Neural progenitor cell (in vitro differentiated cells): Measurements from ENCODE around the gene SEC14L1. TPM values are rescaled to one million over a fixed set of nuclear protein-coding genes. Genes with fewer than 3 reads are reported as not detected.

Experiments used
- DNase-seq: peaks from one replicate; pipeline ENCODE4 v3.0.0-alpha.2; 2016; ENCODE audit warnings: low spot score
- H2AFZ ChIP-seq: fragments of 200-600 bp; sonication (generic); replicated peaks from 2 replicates; pipeline ENCODE4 v1.6.1; 2016; ENCODE audit warnings: antibody characterized with exemption
- H3F3A ChIP-seq: fragments of 200-600 bp; sonication (generic); 2 replicates; pipeline ENCODE4 v1.6.1; 2016; ENCODE audit warnings: antibody characterized with exemption, low read depth
- H3K27ac ChIP-seq: fragments of 200-600 bp; sonication (generic); 2 replicates; pipeline ENCODE4 v1.5.1; 2016; ENCODE audit warnings: mild to moderate bottlenecking
- H3K27me3 ChIP-seq: fragments of 200-600 bp; sonication (generic); 2 replicates; pipeline ENCODE4 v1.6.1; 2016; ENCODE audit warnings: mild to moderate bottlenecking, moderate library complexity
- H3K36me3 ChIP-seq: fragments of 200-600 bp; sonication (generic); 2 replicates; pipeline ENCODE4 v1.5.1; 2016
- H3K4me1 ChIP-seq: fragments of 200-600 bp; sonication (generic); 2 replicates; pipeline ENCODE4 v1.6.1; 2016; ENCODE audit warnings: mixed run types
- H3K4me2 ChIP-seq: fragments of 200-600 bp; sonication (generic); 2 replicates; pipeline ENCODE4 v1.6.1; 2016
- H3K4me3 ChIP-seq: fragments of 200-600 bp; sonication (generic); 2 replicates; pipeline ENCODE4 v1.5.1; 2016
- H3K79me2 ChIP-seq: fragments of 200-600 bp; sonication (generic); 2 replicates; pipeline ENCODE4 v1.6.1; 2016; ENCODE audit warnings: low read depth
- H3K9ac ChIP-seq: fragments of 200-600 bp; sonication (generic); 2 replicates; pipeline ENCODE4 v1.6.1; 2016
- H3K9me3 ChIP-seq: fragments of 200-600 bp; sonication (generic); 2 replicates; pipeline ENCODE4 v1.5.1; 2016; ENCODE audit warnings: low read depth
- H4K20me1 ChIP-seq: fragments of 200-600 bp; sonication (generic); 2 replicates; pipeline ENCODE4 v1.6.1; 2016; ENCODE audit warnings: low read depth
- H3K27ac Mint-ChIP-seq: 3 replicates; pipeline ENCODE4 v1.8.0; 2021; ENCODE audit warnings: mixed read lengths
- H3K27me3 Mint-ChIP-seq: 2 replicates; pipeline ENCODE4 v1.8.0; 2022; ENCODE audit warnings: low read depth, mild to moderate bottlenecking, inconsistent platforms, moderate library complexity, mixed read lengths; ENCODE audit not compliant: insufficient read depth
- H3K36me3 Mint-ChIP-seq: 3 replicates; pipeline ENCODE4 v1.8.0; 2021; ENCODE audit warnings: mixed read lengths
- H3K4me1 Mint-ChIP-seq: 3 replicates; pipeline ENCODE4 v1.8.0; 2021; ENCODE audit warnings: mixed read lengths
- H3K4me3 Mint-ChIP-seq: 3 replicates; pipeline ENCODE4 v1.8.0; 2021; ENCODE audit warnings: mild to moderate bottlenecking, moderate library complexity, mixed read lengths
- H3K9me3 Mint-ChIP-seq: 3 replicates; pipeline ENCODE4 v1.8.0; 2020; ENCODE audit warnings: mixed read lengths
- EZH2 ChIP-seq: fragments of 200-600 bp; sonication (generic); IDR thresholded peaks from 2 replicates; pipeline ENCODE4 v1.6.1; 2017; ENCODE audit warnings: antibody characterized with exemption, mild to moderate bottlenecking, moderate library complexity
- EZH2phosphoT487 ChIP-seq: fragments of 200-600 bp; sonication (generic); IDR thresholded peaks from 2 replicates; pipeline ENCODE4 v1.6.1; 2017; ENCODE audit warnings: antibody characterized with exemption
- total RNA-seq: library from RNA; depleted of rRNA; stranded (reverse); fragments of >200 nt; gene quantifications from 2 replicates; pipeline ENCODE4 v1.2.3, GENCODE V29; 2015; ENCODE audit warnings: low replicate concordance
- TF ChIP-seq, protein P1 (sequence below): fragments of 200-600 bp; sonication (generic); IDR thresholded peaks from 2 replicates; pipeline ENCODE4 v1.5.1; 2017; ENCODE audit warnings: antibody characterized with exemption, mild to moderate bottlenecking

Gene SEC14L1
- total RNA-seq, 1 donor from 2014 or later: 75.0 TPM

DNA sequence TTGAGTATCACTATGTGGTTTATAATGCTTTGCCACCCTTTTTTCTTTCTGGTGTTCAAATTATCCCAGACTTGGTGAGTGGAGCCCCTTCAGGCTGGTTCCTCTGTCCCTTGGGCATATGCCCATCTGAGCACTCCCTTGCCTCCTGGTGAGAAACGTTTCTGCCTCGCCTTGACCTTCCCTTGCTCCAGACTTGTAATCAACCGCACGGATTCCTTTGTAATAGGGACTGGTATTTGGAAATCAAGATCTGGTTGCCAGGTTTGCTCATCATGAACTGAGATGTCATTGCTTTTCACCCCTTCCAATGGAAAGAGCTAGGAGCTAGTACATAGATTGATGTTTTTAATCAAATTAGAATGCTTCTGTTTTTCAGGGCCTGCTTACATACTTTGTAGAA, 43.7 kb downstream of the SEC14L1 start:
- peaks cover 8% of the 10 kb centered on the region for H3F3A ChIP-seq
- Mint-ChIP-seq H3K4me3 (no peak overlapping the region), H3K27ac (no peak overlapping the region), H3K9me3 (peaks cover 9% of the 10 kb centered on the region), H3K27me3 (no peaks in the 10 kb centered on the region), H3K36me3 (peaks cover 13% of the 10 kb centered on the region), H3K4me1 (peaks cover 14% of the 10 kb centered on the region)
- H3K9ac ChIP-seq: no peak overlapping the region
- TF ChIP-seq EZH2: no peak
- TF ChIP-seq, protein P1, sequence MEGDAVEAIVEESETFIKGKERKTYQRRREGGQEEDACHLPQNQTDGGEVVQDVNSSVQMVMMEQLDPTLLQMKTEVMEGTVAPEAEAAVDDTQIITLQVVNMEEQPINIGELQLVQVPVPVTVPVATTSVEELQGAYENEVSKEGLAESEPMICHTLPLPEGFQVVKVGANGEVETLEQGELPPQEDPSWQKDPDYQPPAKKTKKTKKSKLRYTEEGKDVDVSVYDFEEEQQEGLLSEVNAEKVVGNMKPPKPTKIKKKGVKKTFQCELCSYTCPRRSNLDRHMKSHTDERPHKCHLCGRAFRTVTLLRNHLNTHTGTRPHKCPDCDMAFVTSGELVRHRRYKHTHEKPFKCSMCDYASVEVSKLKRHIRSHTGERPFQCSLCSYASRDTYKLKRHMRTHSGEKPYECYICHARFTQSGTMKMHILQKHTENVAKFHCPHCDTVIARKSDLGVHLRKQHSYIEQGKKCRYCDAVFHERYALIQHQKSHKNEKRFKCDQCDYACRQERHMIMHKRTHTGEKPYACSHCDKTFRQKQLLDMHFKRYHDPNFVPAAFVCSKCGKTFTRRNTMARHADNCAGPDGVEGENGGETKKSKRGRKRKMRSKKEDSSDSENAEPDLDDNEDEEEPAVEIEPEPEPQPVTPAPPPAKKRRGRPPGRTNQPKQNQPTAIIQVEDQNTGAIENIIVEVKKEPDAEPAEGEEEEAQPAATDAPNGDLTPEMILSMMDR: no peak
- no peak for TF ChIP-seq EZH2phosphoT487
- no peak overlapping the region for H2AFZ ChIP-seq
- H3K79me2 ChIP-seq: peaks cover 94% of the 10 kb centered on the region
- no peaks in the 10 kb centered on the region for H3K27me3 ChIP-seq
- no peak overlapping the region for H3K4me2 ChIP-seq
- H3K4me1 ChIP-seq: peaks cover 46% of the 10 kb centered on the region
- H3K36me3 ChIP-seq: no peaks in the 10 kb centered on the region
- no peak overlapping the region for H3K4me3 ChIP-seq
- no peak for DNase-seq
- peaks cover 45% of the 10 kb centered on the region for H4K20me1 ChIP-seq
- H3K27ac ChIP-seq: no peak overlapping the region
- H3K9me3 ChIP-seq: no peaks in the 10 kb centered on the region

GRCh38 chr17:77185137-77185536, 44.4 kb downstream of the SEC14L1 start:
- no peak overlapping the region for H3K27ac ChIP-seq
- peaks cover 90% of the 10 kb centered on the region for H3K79me2 ChIP-seq
- H3K4me2 ChIP-seq: no peak overlapping the region

GRCh38 chr17:77186141-77186604, 45.4 kb downstream of the SEC14L1 start:
- Histone ChIP-seq H3K27me3 (no peaks in the 10 kb centered on the region), H3K36me3 (no peaks in the 10 kb centered on the region), H3K4me1 (peaks cover 46% of the 10 kb centered on the region), H2AFZ (no peak overlapping the region), H3K9me3 (no peaks in the 10 kb centered on the region), H3K4me2 (no peak overlapping the region), H3K4me3 (no peak overlapping the region), H3F3A (peaks cover 8% of the 10 kb centered on the region), H3K27ac (peak overlapping the region; percentile 24), H3K79me2 (peaks cover 80% of the 10 kb centered on the region), H4K20me1 (peaks cover 45% of the 10 kb centered on the region), H3K9ac (no peak overlapping the region)
- Mint-ChIP-seq H3K4me1 (peaks cover 14% of the 10 kb centered on the region), H3K27me3 (no peaks in the 10 kb centered on the region), H3K4me3 (no peak overlapping the region), H3K36me3 (peaks cover 8% of the 10 kb centered on the region), H3K27ac (no peak overlapping the region), H3K9me3 (no peaks in the 10 kb centered on the region)
- TF ChIP-seq EZH2: no peak
- DNase-seq: no peak

More at GRCh38 chr17:77185137-77185536, 44.4 kb downstream of the SEC14L1 start:
- H3K4me3 Mint-ChIP-seq: no peak overlapping the region
- DNase-seq: peak; percentile 29
- H3K9ac ChIP-seq: no peak overlapping the region
- no peak overlapping the region for H3K4me3 ChIP-seq
- peaks cover 13% of the 10 kb centered on the region for H3K36me3 Mint-ChIP-seq
- peaks cover 8% of the 10 kb centered on the region for H3F3A ChIP-seq
- H3K27ac Mint-ChIP-seq: no peak overlapping the region
- no peaks in the 10 kb centered on the region for H3K27me3 Mint-ChIP-seq
- H3K27me3 ChIP-seq: no peaks in the 10 kb centered on the region
- no peak overlapping the region for H2AFZ ChIP-seq
- no peaks in the 10 kb centered on the region for H3K9me3 ChIP-seq
- TF ChIP-seq, protein P1: no peak
- TF ChIP-seq EZH2phosphoT487: no peak
- no peak for TF ChIP-seq EZH2
- peaks cover 5% of the 10 kb centered on the region for H3K9me3 Mint-ChIP-seq
- H3K4me1 ChIP-seq: peaks cover 46% of the 10 kb centered on the region
- H4K20me1 ChIP-seq: peaks cover 45% of the 10 kb centered on the region
- no peaks in the 10 kb centered on the region for H3K36me3 ChIP-seq
- peaks cover 16% of the 10 kb centered on the region for H3K4me1 Mint-ChIP-seq
